Activated CD4-positive, alpha-beta T cell treated with anti-CD3 and anti-CD28 coated beads for 48 hours (primary cell): Measurements from ENCODE around the gene MTNR1A.

Experiments used
- DNase-seq: peaks from one replicate; pipeline ENCODE4 v3.0.0-alpha.2; 2020

MTNR1A gene

DNA sequence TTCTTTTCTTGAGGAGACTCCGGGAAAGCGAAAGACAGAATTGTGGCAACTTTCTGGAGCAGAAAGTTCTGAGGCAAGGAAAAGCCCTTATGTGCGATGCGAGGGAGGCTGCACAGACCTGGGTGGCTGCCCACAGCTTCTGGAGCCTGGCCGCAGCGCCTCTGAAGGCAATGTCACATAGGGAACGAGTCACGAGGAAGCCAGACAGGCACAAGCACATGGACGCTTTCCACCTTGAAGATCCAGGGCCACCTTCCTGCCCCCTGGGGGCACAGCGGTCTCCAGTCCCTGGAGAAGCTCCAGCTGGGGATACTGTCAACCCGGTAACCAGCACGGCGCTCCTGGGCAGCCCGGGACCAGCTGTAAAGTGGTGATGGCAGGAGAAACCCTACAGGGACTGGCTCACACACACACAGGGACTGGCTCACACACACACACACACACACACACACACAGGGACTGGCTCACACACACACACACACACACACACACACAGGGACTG lies 69.8 kb downstream of the MTNR1A start:
- DNase-seq, result no peak

DNA sequence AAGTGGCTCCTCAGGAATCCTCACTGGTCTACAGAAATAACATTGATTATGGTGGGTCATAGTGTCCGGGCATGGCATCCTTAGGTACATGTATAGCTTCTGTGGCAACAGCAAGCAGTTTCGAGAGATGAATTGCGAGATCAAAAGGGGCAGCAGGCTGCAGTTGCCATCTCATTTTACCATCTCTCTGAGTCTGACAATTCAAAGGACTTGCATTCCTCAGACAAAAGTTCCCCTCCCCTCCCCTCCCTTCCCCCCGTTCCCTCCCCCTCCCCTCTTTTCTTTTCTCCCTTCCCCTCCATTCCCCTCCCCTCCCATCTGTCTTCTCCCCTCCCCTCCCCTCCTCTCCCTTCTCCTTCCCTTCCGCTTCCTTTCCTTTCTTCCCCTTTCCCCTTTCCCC lies 70.2 kb downstream of the MTNR1A start:
- DNase-seq, result no peak

DNA sequence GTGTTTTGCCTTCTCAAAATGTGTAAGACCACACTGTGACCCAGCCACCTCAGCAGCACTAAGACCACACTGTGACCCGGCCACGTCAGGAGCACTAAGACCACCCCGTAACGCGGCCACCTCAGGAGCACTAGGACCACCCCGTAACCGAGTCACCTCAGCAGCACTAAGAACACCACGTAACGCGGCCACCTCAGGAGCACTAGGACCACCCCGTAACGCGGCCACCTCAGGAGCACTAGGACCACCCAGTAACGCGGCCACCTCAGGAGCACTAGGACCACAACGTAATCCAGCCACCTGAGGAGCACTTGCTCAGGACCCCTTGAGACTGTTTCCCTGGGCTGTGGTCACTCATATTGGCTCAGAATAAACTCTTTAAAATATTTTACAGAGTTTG lies 71.7 kb downstream of the MTNR1A start:
- no peak for DNase-seq
